Measurements from ENCODE around the gene ZNHIT1.

Gene ZNHIT1

DNA sequence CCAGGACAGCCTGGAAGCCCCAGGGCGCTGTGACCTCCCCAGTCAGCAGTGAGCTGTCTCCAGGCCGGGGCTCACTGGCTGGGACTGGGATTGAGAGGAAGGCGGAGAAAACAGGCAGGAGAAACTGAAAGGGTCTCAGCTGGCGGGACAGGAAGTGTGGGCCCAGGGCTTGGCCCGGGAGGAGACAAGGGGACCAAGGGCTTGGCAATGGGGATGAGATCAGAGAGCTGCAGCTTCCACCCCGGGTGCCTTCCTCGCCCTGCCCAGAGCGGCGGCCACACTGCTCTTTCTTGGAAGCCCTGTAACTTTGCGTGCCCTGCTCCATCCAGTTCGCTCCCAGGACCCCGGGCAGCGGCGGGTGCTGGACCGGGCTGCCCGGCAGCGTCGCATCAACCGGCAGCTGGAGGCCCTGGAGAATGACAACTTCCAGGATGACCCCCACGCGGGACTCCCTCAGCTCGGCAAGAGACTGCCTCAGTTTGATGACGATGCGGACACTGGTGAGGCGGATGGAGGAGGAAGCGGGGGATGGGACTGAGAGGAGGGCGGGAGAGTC lies 4.4 kb downstream of the ZNHIT1 start:
- TF ChIP-seq CTCF (IDR thresholded peaks at IDR 0.05; ENCODE audit: low read depth, low read length): no peak
- DNase-seq (ENCODE audit: extremely low read depth, low read depth): no peak

GRCh38 chr7:101223528-101223927 lies 5.6 kb downstream of the ZNHIT1 start:
- DNase-seq (ENCODE audit: extremely low read depth, low read depth): no peak
- TF ChIP-seq CTCF (IDR thresholded peaks at IDR 0.05; ENCODE audit: low read depth, low read length): no peak

DNA sequence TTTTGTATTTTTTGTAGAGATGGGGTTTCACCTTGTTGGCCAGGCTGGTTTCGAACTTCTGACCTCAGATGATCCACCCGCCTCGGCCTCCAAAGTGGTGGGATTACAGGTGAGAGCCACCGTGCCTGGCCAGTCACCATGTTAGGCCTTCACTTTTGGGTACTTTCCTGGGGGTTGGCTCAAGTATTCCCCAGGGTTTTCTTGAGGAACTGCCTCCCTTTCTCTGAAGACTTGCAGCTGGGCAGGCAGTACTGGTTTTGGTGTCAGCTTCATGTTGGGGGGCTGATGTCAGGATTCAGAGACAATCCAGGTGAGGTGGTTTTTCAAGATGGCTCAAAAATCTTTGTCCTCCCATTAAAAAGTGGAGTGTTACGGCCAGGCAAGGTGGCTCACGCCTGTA lies 7.7 kb downstream of the ZNHIT1 start:
- TF ChIP-seq CTCF (IDR thresholded peaks at IDR 0.05; ENCODE audit: low read depth, low read length): no peak
- no peak for DNase-seq (ENCODE audit: extremely low read depth, low read depth)

GRCh38 chr7:101226721-101227120 lies 8.8 kb downstream of the ZNHIT1 start:
- TF ChIP-seq CTCF (IDR thresholded peaks at IDR 0.05; ENCODE audit: low read depth, low read length): no peak
- no peak for DNase-seq (ENCODE audit: extremely low read depth, low read depth)

- DNase-seq (ENCODE audit: extremely low read depth, low read depth): no peak
- no peak for TF ChIP-seq CTCF (IDR thresholded peaks at IDR 0.05; ENCODE audit: low read depth, low read length)
Measured at GRCh38 chr7:101231644-101232043, 13.7 kb downstream of the ZNHIT1 start.

GRCh38 chr7:101232141-101232850 lies 14.3 kb downstream of the ZNHIT1 start:
- TF ChIP-seq CTCF (IDR thresholded peaks at IDR 0.05; ENCODE audit: low read depth, low read length): no peak

GRCh38 chr7:101233907-101234547 lies 16.1 kb downstream of the ZNHIT1 start:
- DNase-seq (ENCODE audit: extremely low read depth, low read depth): no peak
- no peak for TF ChIP-seq CTCF (IDR thresholded peaks at IDR 0.05; ENCODE audit: low read depth, low read length)

More at GRCh38 chr7:101232141-101232850, 14.3 kb downstream of the ZNHIT1 start:
- DNase-seq (ENCODE audit: extremely low read depth, low read depth): no peak
